ENCODE measurements around the gene DENND4C.

The DENND4C gene

DNA sequence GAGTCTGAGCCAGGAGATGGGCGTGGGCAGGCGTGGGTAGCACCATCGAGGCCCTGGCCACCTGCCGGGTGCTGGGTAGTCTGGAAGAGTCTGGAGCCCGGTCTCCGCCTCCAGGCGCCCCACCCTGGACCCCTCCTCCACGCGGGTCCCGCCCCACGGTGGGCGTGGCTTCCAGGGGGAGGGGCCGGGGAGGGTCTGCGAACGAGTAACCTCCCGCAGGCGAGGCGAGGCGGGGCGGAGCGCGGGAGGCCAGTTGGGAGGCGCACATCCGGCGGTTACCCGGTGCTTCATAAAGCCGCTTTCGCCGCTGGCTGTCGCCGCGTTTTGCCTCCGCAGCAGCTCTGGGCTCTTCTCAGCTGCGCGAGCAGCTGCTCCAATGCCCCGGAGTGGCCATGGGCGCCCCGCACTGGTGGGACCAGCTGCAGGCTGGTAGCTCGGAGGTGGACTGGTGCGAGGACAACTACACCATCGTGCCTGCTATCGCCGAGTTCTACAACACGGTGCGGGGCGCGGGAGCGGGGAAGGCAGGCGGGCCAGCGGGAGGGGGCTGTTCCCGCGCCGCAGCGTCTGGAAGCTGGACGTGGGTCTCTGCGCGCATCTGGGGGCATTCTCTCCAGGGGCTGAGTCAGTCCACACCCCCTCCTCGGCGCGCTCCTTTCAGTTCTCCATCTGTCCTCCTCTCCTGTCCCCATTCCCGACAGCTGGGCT lies 178.4 kb downstream of the DENND4C start, which contains the start of gene ACER2 (continued):
- TF ChIP-seq ZNF555 (tag by site-specific recombination; conservative IDR thresholded peaks at IDR 0.05) (no peak), HOXD13 (CRISPR knock-in tag; IDR thresholded peaks at IDR 0.05; ENCODE audit: borderline replicate concordance) (no peak), ZFHX2 (tag by site-specific recombination; conservative IDR thresholded peaks at IDR 0.05) (peak; percentile 82), SP7 (tag by site-specific recombination; IDR thresholded peaks at IDR 0.05) (peak; percentile 41; the same call in 1 of the 2 replicates), ZNF626 (tag by site-specific recombination; IDR thresholded peaks at IDR 0.05) (no peak), ZBTB20 (tag by site-specific recombination; IDR thresholded peaks at IDR 0.05) (peak; percentile 37; the same call in 1 of the 2 replicates), ZNF561 (tag by site-specific recombination; IDR thresholded peaks at IDR 0.05; ENCODE audit: borderline replicate concordance) (peak; percentile 49; the same call in 1 of the 2 replicates), ZNF19 (tag by site-specific recombination; IDR thresholded peaks at IDR 0.05; ENCODE audit: low read depth) (no peak), GLIS1 (tag by site-specific recombination; IDR thresholded peaks at IDR 0.05) (peak; percentile 36), YY2 (tag by site-specific recombination; IDR thresholded peaks at IDR 0.05) (no peak)
- TF ChIP-seq, protein P1, sequence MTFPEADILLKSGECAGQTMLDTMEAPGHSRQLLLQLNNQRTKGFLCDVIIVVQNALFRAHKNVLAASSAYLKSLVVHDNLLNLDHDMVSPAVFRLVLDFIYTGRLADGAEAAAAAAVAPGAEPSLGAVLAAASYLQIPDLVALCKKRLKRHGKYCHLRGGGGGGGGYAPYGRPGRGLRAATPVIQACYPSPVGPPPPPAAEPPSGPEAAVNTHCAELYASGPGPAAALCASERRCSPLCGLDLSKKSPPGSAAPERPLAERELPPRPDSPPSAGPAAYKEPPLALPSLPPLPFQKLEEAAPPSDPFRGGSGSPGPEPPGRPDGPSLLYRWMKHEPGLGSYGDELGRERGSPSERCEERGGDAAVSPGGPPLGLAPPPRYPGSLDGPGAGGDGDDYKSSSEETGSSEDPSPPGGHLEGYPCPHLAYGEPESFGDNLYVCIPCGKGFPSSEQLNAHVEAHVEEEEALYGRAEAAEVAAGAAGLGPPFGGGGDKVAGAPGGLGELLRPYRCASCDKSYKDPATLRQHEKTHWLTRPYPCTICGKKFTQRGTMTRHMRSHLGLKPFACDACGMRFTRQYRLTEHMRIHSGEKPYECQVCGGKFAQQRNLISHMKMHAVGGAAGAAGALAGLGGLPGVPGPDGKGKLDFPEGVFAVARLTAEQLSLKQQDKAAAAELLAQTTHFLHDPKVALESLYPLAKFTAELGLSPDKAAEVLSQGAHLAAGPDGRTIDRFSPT (tag by site-specific recombination; IDR thresholded peaks at IDR 0.05), result 0 out of 2 replicates have a peak, but pooled peaks have one; percentile 20

DNA sequence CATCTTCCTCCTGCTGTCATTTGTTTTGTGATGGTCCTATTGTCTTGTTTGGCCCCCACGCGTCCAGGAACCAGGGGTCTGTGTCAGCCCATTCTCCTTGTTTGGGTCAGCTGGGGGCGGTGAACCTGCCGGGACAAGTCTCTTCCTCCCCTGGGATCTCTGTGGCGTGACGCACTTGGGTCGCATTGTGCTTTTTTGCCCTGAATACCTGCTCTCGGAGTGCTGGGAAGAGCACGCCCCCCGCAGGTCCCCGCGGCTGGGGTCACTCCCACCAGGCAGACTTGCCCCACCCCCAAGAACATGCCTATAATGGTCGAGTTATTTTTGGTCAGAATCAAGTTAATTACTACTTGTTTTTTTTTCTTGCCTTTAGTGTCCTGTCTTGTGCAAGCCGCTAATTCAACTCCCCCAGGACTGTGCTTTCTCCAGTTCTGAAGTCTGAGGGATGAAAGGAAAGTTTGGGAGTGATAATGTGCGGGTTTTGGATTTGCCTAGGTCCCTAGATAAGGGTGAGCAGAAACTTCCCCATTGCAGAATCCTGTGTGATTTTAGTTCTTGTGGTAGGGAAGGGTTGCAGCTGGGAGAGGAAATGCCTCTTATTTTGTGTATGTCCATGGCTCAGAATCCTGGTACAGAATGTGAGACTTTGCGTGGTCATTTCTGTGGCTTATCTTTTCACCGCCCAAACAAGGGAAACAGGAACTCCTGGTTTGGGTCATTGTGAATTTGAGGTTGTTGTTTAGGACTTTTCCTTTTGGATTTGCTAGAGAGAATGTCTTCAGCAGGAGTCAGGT lies 179.1 kb downstream of the DENND4C start:
- CTCF ChIA-PET, result interaction anchor here (0.6 kb wide), 1 partner anchor 56 kb away, joined by 3 read pairs; no protein-coding TSS in a partner anchor
- no peak for TF ChIP-seq MEIS1 (CRISPR knock-in tag; IDR thresholded peaks at IDR 0.05; ENCODE audit: borderline replicate concordance)
- no peak for TF ChIP-seq KLF17 (tag by site-specific recombination; IDR thresholded peaks at IDR 0.05)
- TF ChIP-seq SETDB1 (IDR thresholded peaks at IDR 0.05; ENCODE audit: insufficient read length, low read length), result no peak
- no peak for TF ChIP-seq OVOL3 (tag by site-specific recombination; IDR thresholded peaks at IDR 0.05)
- TF ChIP-seq GLI4 (tag by site-specific recombination; IDR thresholded peaks at IDR 0.05), result no peak
- TF ChIP-seq ZNF214 (tag by site-specific recombination; IDR thresholded peaks at IDR 0.05; ENCODE audit: borderline replicate concordance), result no peak
- TF ChIP-seq GLIS2 (tag by site-specific recombination; IDR thresholded peaks at IDR 0.05), result peak; percentile 75
- TF ChIP-seq, protein P2, sequence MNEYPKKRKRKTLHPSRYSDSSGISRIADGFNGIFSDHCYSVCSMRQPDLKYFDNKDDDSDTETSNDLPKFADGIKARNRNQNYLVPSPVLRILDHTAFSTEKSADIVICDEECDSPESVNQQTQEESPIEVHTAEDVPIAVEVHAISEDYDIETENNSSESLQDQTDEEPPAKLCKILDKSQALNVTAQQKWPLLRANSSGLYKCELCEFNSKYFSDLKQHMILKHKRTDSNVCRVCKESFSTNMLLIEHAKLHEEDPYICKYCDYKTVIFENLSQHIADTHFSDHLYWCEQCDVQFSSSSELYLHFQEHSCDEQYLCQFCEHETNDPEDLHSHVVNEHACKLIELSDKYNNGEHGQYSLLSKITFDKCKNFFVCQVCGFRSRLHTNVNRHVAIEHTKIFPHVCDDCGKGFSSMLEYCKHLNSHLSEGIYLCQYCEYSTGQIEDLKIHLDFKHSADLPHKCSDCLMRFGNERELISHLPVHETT (tag by site-specific recombination; IDR thresholded peaks at IDR 0.05), result no peak
- TF ChIP-seq ZNF324 (tag by site-specific recombination; IDR thresholded peaks at IDR 0.05), result no peak
- no peak for TF ChIP-seq ZBTB8A (tag by site-specific recombination; IDR thresholded peaks at IDR 0.05)
- TF ChIP-seq ZNF404 (tag by site-specific recombination; IDR thresholded peaks at IDR 0.05), result no peak
- peak; percentile 82 for TF ChIP-seq GLIS1 (tag by site-specific recombination; IDR thresholded peaks at IDR 0.05)
- no peak for TF ChIP-seq ZNF133 (tag by site-specific recombination; IDR thresholded peaks at IDR 0.05)
- TF ChIP-seq ZXDB (tag by site-specific recombination; IDR thresholded peaks at IDR 0.05), result no peak; the same call in 1 of the 2 replicates
- no peak for TF ChIP-seq SP3 (tag by site-specific recombination; IDR thresholded peaks at IDR 0.05)
- peak; percentile 10; the same call in 1 of the 2 replicates for TF ChIP-seq SP7 (tag by site-specific recombination; IDR thresholded peaks at IDR 0.05)
- peak; percentile 46 for TF ChIP-seq SP2 (tag by site-specific recombination; IDR thresholded peaks at IDR 0.05)
- TF ChIP-seq ZNF146 (tag by site-specific recombination; IDR thresholded peaks at IDR 0.05), result no peak
- no peak for TF ChIP-seq ZNF768 (tag by site-specific recombination; IDR thresholded peaks at IDR 0.05)
- no peak for TF ChIP-seq ZNF266 (tag by site-specific recombination; IDR thresholded peaks at IDR 0.05; ENCODE audit: low read depth)
- no peak for TF ChIP-seq ZNF558 (tag by site-specific recombination; IDR thresholded peaks at IDR 0.05)
- TF ChIP-seq ZNF221 (tag by site-specific recombination; IDR thresholded peaks at IDR 0.05; ENCODE audit: borderline replicate concordance), result no peak

More for the DNA sequence above, 179.1 kb downstream of the DENND4C start:
- peak overlapping the region; percentile 66; the same call in 1 of the 2 replicates for H3K27ac ChIP-seq (ENCODE audit: extremely low read depth, low read depth, low read length)
- peak overlapping the region; percentile 78 for H3K4me3 ChIP-seq (ENCODE audit: low read depth, low read length)
- H3K9me3 ChIP-seq (ENCODE audit: control insufficient read depth, insufficient read depth, low read depth, low read length), result no peaks in the 10 kb centered on the region
- H3K4me1 ChIP-seq (ENCODE audit: control insufficient read depth, insufficient read depth, low read length), result no peaks in the 10 kb centered on the region; the same call in 1 of the 2 replicates
- POLR2A ChIA-PET, result interaction anchor here (0.9 to 1.8 kb wide), 5 partner anchors 10 to 1459 kb away, joined by 3 to 14 read pairs (median 4); partner anchors contain the start of genes RPS6 and RRAGA
- no peaks in the 10 kb centered on the region for H3K36me3 ChIP-seq (ENCODE audit: control insufficient read depth in 2 of 2, insufficient read depth in 1 of 2, low read length in 2 of 2)
